T-helper 2 cell (primary cell): ENCODE data around the gene LYRM4.

Source experiments
- DNase-seq, 5 experiments: peaks; one replicate each; pipeline versions ENCODE4 v3.0.0 to v3.0.0-alpha.2; 2012 to 2022

The LYRM4 gene

GRCh38 chr6:5116243-5116991 is 144.3 kb downstream of the LYRM4 start:
- no peak for DNase-seq

GRCh38 chr6:5115168-5115567 is 145.6 kb downstream of the LYRM4 start:
- DNase-seq = no peak

- no peak for DNase-seq
Measured at GRCh38 chr6:5113096-5113495, 147.7 kb downstream of the LYRM4 start.

GRCh38 chr6:5112066-5112799 is 148.5 kb downstream of the LYRM4 start:
- DNase-seq = no peak

- no peak for DNase-seq
Measured at GRCh38 chr6:5111626-5112025, 149.1 kb downstream of the LYRM4 start.

GRCh38 chr6:5110246-5110645 is 150.5 kb downstream of the LYRM4 start:
- DNase-seq = no peak

- no peak for DNase-seq
Measured at GRCh38 chr6:5109436-5109835, 151.3 kb downstream of the LYRM4 start.

- DNase-seq = no peak
Measured at GRCh38 chr6:5108536-5109150, 152.1 kb downstream of the LYRM4 start.

- no peak for DNase-seq
Measured at GRCh38 chr6:5108068-5108467, 152.7 kb downstream of the LYRM4 start.

- DNase-seq = no peak
Measured at GRCh38 chr6:5107341-5107740, 153.4 kb downstream of the LYRM4 start.

GRCh38 chr6:5105146-5105545 is 155.6 kb downstream of the LYRM4 start:
- DNase-seq = no peak

- DNase-seq = no peak
Measured at GRCh38 chr6:5104667-5105066, 156.1 kb downstream of the LYRM4 start.

GRCh38 chr6:5103250-5103649 is 157.5 kb downstream of the LYRM4 start:
- no peak for DNase-seq

GRCh38 chr6:5102267-5102970 is 158.3 kb downstream of the LYRM4 start:
- DNase-seq = no peak

GRCh38 chr6:5100806-5101205 is 159.9 kb downstream of the LYRM4 start:
- no peak for DNase-seq

- no peak for DNase-seq
Measured at GRCh38 chr6:5099537-5099936, 161.2 kb downstream of the LYRM4 start.

- no peak for DNase-seq
Measured at GRCh38 chr6:5098501-5099270, 162.1 kb downstream of the LYRM4 start.

GRCh38 chr6:5096482-5096881 is 164.3 kb downstream of the LYRM4 start:
- no peak for DNase-seq

GRCh38 chr6:5095236-5095635 is 165.5 kb downstream of the LYRM4 start:
- no peak for DNase-seq

GRCh38 chr6:5094327-5094726 is 166.4 kb downstream of the LYRM4 start:
- no peak for DNase-seq

- DNase-seq = no peak
Measured at GRCh38 chr6:5093231-5094015, 167.3 kb downstream of the LYRM4 start.
